HepG2 (cell line): ENCODE measurements around the gene UNC5A. TPM values are rescaled to one million over a fixed set of nuclear protein-coding genes. Genes with fewer than 3 reads are reported as not detected.

Experiments
- FOXJ3 ChIP-seq: sonication (generic); formaldehyde crosslinking; IDR thresholded peaks from 2 replicates; pipeline ENCODE4 v1.4.0; 2020; ENCODE audit warnings: missing genetic modification reagents, mild to moderate bottlenecking, borderline replicate concordance
- FUBP1 ChIP-seq: sonication (generic); formaldehyde crosslinking; IDR thresholded peaks from 2 replicates; pipeline ENCODE4 v1.5.1; 2020; ENCODE audit warnings: missing genetic modification reagents, mild to moderate bottlenecking, borderline replicate concordance
- HINFP ChIP-seq: sonication (generic); formaldehyde crosslinking; IDR thresholded peaks from 2 replicates; pipeline ENCODE4 v1.4.0; 2020; ENCODE audit warnings: low read depth, mild to moderate bottlenecking, missing genetic modification reagents
- HNRNPH1 ChIP-seq: fragments of 200-400 bp; formaldehyde crosslinking; optimal IDR thresholded peaks from 2 replicates; pipeline ENCODE3; 2017; ENCODE audit warnings: mild to moderate bottlenecking, low read depth, low read length
- HOXA5 ChIP-seq: sonication (generic); formaldehyde crosslinking; IDR thresholded peaks from 2 replicates; pipeline ENCODE4 v1.4.0; 2020; ENCODE audit warnings: missing genetic modification reagents
- KDM1A ChIP-seq: IDR thresholded peaks from 2 replicates; pipeline ENCODE4 v1.6.1; 2016; ENCODE audit warnings: missing compliant biosample characterization
- LBX2 ChIP-seq: sonication (generic); formaldehyde crosslinking; IDR thresholded peaks from 2 replicates; pipeline ENCODE4 v1.5.0; 2020; ENCODE audit warnings: missing genetic modification reagents, mild to moderate bottlenecking, borderline replicate concordance
- MIER3 ChIP-seq: IDR thresholded peaks from 2 replicates; pipeline ENCODE4 v1.6.1; 2016; ENCODE audit warnings: missing compliant biosample characterization, borderline replicate concordance
- NR2F1 ChIP-seq, 2 experiments: fragments of 450-650 bp in 1 of 2; formaldehyde crosslinking in 1 of 2; IDR thresholded peaks; 2 replicates each; pipeline versions ENCODE4 v1.5.0 to v1.6.1; 2016 to 2020; ENCODE audit warnings: mild to moderate bottlenecking in 1 of 2, missing compliant biosample characterization in 1 of 2, missing genetic modification reagents in 1 of 2, moderate library complexity in 1 of 2
- PAWR ChIP-seq: sonication (generic); formaldehyde crosslinking; IDR thresholded peaks from 2 replicates; pipeline ENCODE4 v1.4.0; 2020; ENCODE audit warnings: missing genetic modification reagents, mild to moderate bottlenecking, borderline replicate concordance
- RBAK ChIP-seq: sonication (generic); formaldehyde crosslinking; IDR thresholded peaks from 2 replicates; pipeline ENCODE4 v1.5.1; 2020; ENCODE audit warnings: mild to moderate bottlenecking, missing genetic modification reagents
- RORA ChIP-seq: sonication (generic); formaldehyde crosslinking; IDR thresholded peaks from 2 replicates; pipeline ENCODE4 v1.5.0; 2020; ENCODE audit warnings: mild to moderate bottlenecking, missing genetic modification reagents, moderate library complexity
- SMARCE1 ChIP-seq: fragments of 450-650 bp; IDR thresholded peaks from 2 replicates; pipeline ENCODE4 v1.6.1; 2017; ENCODE audit warnings: borderline replicate concordance
- ZHX1 ChIP-seq: sonication (generic); formaldehyde crosslinking; IDR thresholded peaks from 2 replicates; pipeline ENCODE4 v1.8.1; 2022; ENCODE audit warnings: low read depth, mild to moderate bottlenecking, missing genetic modification reagents
- ZNF17 ChIP-seq: sonication (generic); formaldehyde crosslinking; IDR thresholded peaks from 2 replicates; pipeline ENCODE4 v1.5.0; 2020; ENCODE audit warnings: mild to moderate bottlenecking, missing genetic modification reagents
- ZNF552 ChIP-seq: sonication (generic); formaldehyde crosslinking; IDR thresholded peaks from 2 replicates; pipeline ENCODE4 v1.9.0; 2022; ENCODE audit warnings: missing genetic modification reagents, mild to moderate bottlenecking, borderline replicate concordance
- ZNF891 ChIP-seq: sonication (generic); formaldehyde crosslinking; IDR thresholded peaks from 2 replicates; pipeline ENCODE4 v1.5.0; 2020; ENCODE audit warnings: mild to moderate bottlenecking, missing genetic modification reagents
- polyA plus RNA-seq, 8 experiments: library from polyadenylated mRNA; depleted of rRNA in 3 of 8; stranded (reverse) in 7 of 8; unstranded in 1 of 8; fragments of >200 nt; fragmentation: Illumina TruSeq in 4 of 8; extraction: Trizol in 4 of 8; gene quantifications; 2 replicates each; pipeline versions ENCODE4 v1.2.1 to v1.2.3, GENCODE V29; 2011 to 2016; ENCODE audit warnings: low read depth in 4 of 8, missing spikeins in 1 of 8, mixed read lengths in 1 of 8; ENCODE audit not compliant: insufficient read depth in 1 of 8
- total RNA-seq, 5 experiments: library from RNA; depleted of rRNA; stranded (reverse); fragments of >200 nt; fragmentation: Illumina TruSeq; extraction: Trizol; gene quantifications; 2 replicates each; pipeline ENCODE4 v1.2.3, GENCODE V29; 2016; ENCODE audit warnings: low read depth in 1 of 5

UNC5A gene
- total and polyA plus RNA-seq, 2 of the 13 experiments (the other 11 are each of a cell fraction or from before 2014, with no cell fraction given), result not detected

GRCh38 chr5:176837707-176838115 lies 27.4 kb downstream of the UNC5A start (continued):
- peak; percentile 98; the same call in 1 of the 2 replicates for TF ChIP-seq FUBP1
- peak; percentile 99 for TF ChIP-seq RORA
- TF ChIP-seq HINFP (CRISPR knock-in tag), result peak; percentile 99
- TF ChIP-seq HOXA5 (CRISPR knock-in tag), result peak; percentile 100
- peak; percentile 100 for TF ChIP-seq MIER3 (CRISPR knock-in tag)
- no peak for TF ChIP-seq HNRNPH1
- TF ChIP-seq ZNF17 (CRISPR knock-in tag), result peak; percentile 100
- TF ChIP-seq ZHX1 (CRISPR knock-in tag), result peak; percentile 100
- peak; percentile 96 for TF ChIP-seq RBAK (CRISPR knock-in tag)
- peak; percentile 100 for TF ChIP-seq LBX2
- no peak for TF ChIP-seq SMARCE1
- TF ChIP-seq ZNF552 (CRISPR knock-in tag), result peak; percentile 100
- TF ChIP-seq ZNF891 (CRISPR knock-in tag), result peak; percentile 100
- peak; percentile 96 for TF ChIP-seq FOXJ3
- TF ChIP-seq PAWR (CRISPR knock-in tag), result peak; percentile 100
- peak; percentile 91; the same call in 1 of the 2 replicates for TF ChIP-seq KDM1A (CRISPR knock-in tag)
- TF ChIP-seq NR2F1 (CRISPR knock-in tag; IDR thresholded peaks at IDR 0.05), result peak; percentile 55 to 79; a peak in 3 of 4 replicates
